SU-DHL-6 (cell line): Measurements from ENCODE around the gene TMEM169.

Experiments
- CTCF ChIP-seq: fragments of 200-600 bp; sonication (generic); IDR thresholded peaks from one replicate; pipeline ENCODE4 v1.5.1; 2017; ENCODE audit warnings: antibody characterized with exemption, mild to moderate bottlenecking, low read length, moderate library complexity; ENCODE audit not compliant: insufficient read depth, poor library complexity, severe bottlenecking
- EZH2phosphoT487 ChIP-seq: fragments of 200-600 bp; sonication (generic), shearing (Covaris generic); conservative IDR thresholded peaks from 2 replicates; pipeline ENCODE4 v1.6.1; 2018; ENCODE audit warnings: mild to moderate bottlenecking, antibody characterized with exemption, low read length, moderate library complexity, mixed read lengths

GRCh38 chr2:216033403-216033802 is 48.3 kb upstream of the TMEM169 start:
- TF ChIP-seq CTCF (no peak), EZH2phosphoT487 (no peak)
